Activated T-cell treated with anti-CD3 and anti-CD28 coated beads, Interleukin-2, amount 50 U/mL, for 24 hours (primary cell): ENCODE measurements around the gene FMNL2.
"Not testable (repeated sequence)": the region's sequence is repeated elsewhere in the genome, so short reads cannot be mapped to it uniquely, and the experiment has no call there.

ENCODE experiments used
- DNase-seq: peaks from one replicate; pipeline ENCODE4 v3.0.0-alpha.2; 2020
- H3K27ac Mint-ChIP-seq: 2 replicates; pipeline ENCODE4 v1.8.0; 2020; ENCODE audit warnings: mild to moderate bottlenecking, mixed read lengths
- H3K27me3 Mint-ChIP-seq: 2 replicates; pipeline ENCODE4 v1.8.0; 2020; ENCODE audit warnings: mixed read lengths
- H3K36me3 Mint-ChIP-seq: 2 replicates; pipeline ENCODE4 v1.8.0; 2020; ENCODE audit warnings: low read depth, mixed read lengths
- H3K4me1 Mint-ChIP-seq: 2 replicates; pipeline ENCODE4 v1.8.0; 2020; ENCODE audit warnings: low read depth, mixed read lengths
- H3K4me3 Mint-ChIP-seq: 2 replicates; pipeline ENCODE4 v1.8.0; 2020; ENCODE audit warnings: mild to moderate bottlenecking, moderate library complexity, mixed read lengths
- H3K9me3 Mint-ChIP-seq: 2 replicates; pipeline ENCODE4 v1.8.0; 2020; ENCODE audit warnings: mixed read lengths

FMNL2 gene

GRCh38 chr2:152509772-152510491 is 175.0 kb downstream of the FMNL2 start:
- no peaks in the 10 kb centered on the region for H3K9me3 Mint-ChIP-seq
- DNase-seq = no peak
- H3K27ac Mint-ChIP-seq = no peak overlapping the region
- H3K4me3 Mint-ChIP-seq = no peak overlapping the region
- peaks cover 4% of the 10 kb centered on the region for H3K4me1 Mint-ChIP-seq
- peaks cover 3% of the 10 kb centered on the region for H3K27me3 Mint-ChIP-seq
- no peaks in the 10 kb centered on the region for H3K36me3 Mint-ChIP-seq

- H3K36me3 Mint-ChIP-seq = no peaks in the 10 kb centered on the region
- H3K4me3 Mint-ChIP-seq = no peak overlapping the region
- peaks cover 3% of the 10 kb centered on the region for H3K27me3 Mint-ChIP-seq
- no peaks in the 10 kb centered on the region for H3K9me3 Mint-ChIP-seq
- H3K27ac Mint-ChIP-seq = no peak overlapping the region
- no peak for DNase-seq
- H3K4me1 Mint-ChIP-seq = peaks cover 4% of the 10 kb centered on the region
These were observed 175.6 kb downstream of the FMNL2 start for GRCh38 chr2:152510621-152511020.

- DNase-seq = no peak
- Mint-ChIP-seq H3K4me3 (no peak overlapping the region), H3K27ac (no peak overlapping the region), H3K4me1 (peaks cover under 1% of the 10 kb centered on the region), H3K9me3 (no peaks in the 10 kb centered on the region), H3K27me3 (peaks cover 3% of the 10 kb centered on the region), H3K36me3 (no peaks in the 10 kb centered on the region)
These were observed 177.0 kb downstream of the FMNL2 start for GRCh38 chr2:152511981-152512380.

- H3K4me1 Mint-ChIP-seq = no peaks in the 10 kb centered on the region
- H3K9me3 Mint-ChIP-seq = no peaks in the 10 kb centered on the region
- H3K4me3 Mint-ChIP-seq = no peak overlapping the region
- H3K36me3 Mint-ChIP-seq = no peaks in the 10 kb centered on the region
- no peak for DNase-seq
- no peak overlapping the region for H3K27ac Mint-ChIP-seq
- peaks cover 6% of the 10 kb centered on the region for H3K27me3 Mint-ChIP-seq
These were observed 178.1 kb downstream of the FMNL2 start for GRCh38 chr2:152513029-152513428.

GRCh38 chr2:152513681-152514080 is 178.7 kb downstream of the FMNL2 start:
- Mint-ChIP-seq H3K9me3 (no peaks in the 10 kb centered on the region), H3K27me3 (peaks cover 12% of the 10 kb centered on the region), H3K36me3 (no peaks in the 10 kb centered on the region), H3K4me3 (no peak overlapping the region), H3K27ac (no peak overlapping the region), H3K4me1 (no peaks in the 10 kb centered on the region)
- DNase-seq = no peak

GRCh38 chr2:152518034-152518433 is 183.1 kb downstream of the FMNL2 start:
- Mint-ChIP-seq H3K27me3 (peaks cover 15% of the 10 kb centered on the region), H3K27ac (no peak overlapping the region), H3K36me3 (no peaks in the 10 kb centered on the region), H3K4me3 (no peak overlapping the region), H3K9me3 (no peaks in the 10 kb centered on the region), H3K4me1 (no peaks in the 10 kb centered on the region)
- DNase-seq = no peak

GRCh38 chr2:152518641-152519580 is 183.9 kb downstream of the FMNL2 start:
- DNase-seq = no peak
- Mint-ChIP-seq H3K4me3 (no peak overlapping the region), H3K36me3 (no peaks in the 10 kb centered on the region), H3K9me3 (no peaks in the 10 kb centered on the region), H3K4me1 (no peaks in the 10 kb centered on the region), H3K27me3 (peaks cover 15% of the 10 kb centered on the region), H3K27ac (no peak overlapping the region)

GRCh38 chr2:152519581-152519952 is 184.6 kb downstream of the FMNL2 start:
- no peak overlapping the region for H3K4me3 Mint-ChIP-seq
- H3K36me3 Mint-ChIP-seq = no peaks in the 10 kb centered on the region
- no peak for DNase-seq
- peaks cover 15% of the 10 kb centered on the region for H3K27me3 Mint-ChIP-seq
- H3K4me1 Mint-ChIP-seq = no peaks in the 10 kb centered on the region
- H3K9me3 Mint-ChIP-seq = no peaks in the 10 kb centered on the region
- no peak overlapping the region for H3K27ac Mint-ChIP-seq

- Mint-ChIP-seq H3K36me3 (no peaks in the 10 kb centered on the region), H3K27me3 (peaks cover 15% of the 10 kb centered on the region), H3K27ac (no peak overlapping the region), H3K4me1 (no peaks in the 10 kb centered on the region), H3K9me3 (no peaks in the 10 kb centered on the region), H3K4me3 (no peak overlapping the region)
- no peak for DNase-seq
These were observed 185.8 kb downstream of the FMNL2 start for GRCh38 chr2:152520759-152521158.

- not testable (repeated sequence) for H3K9me3 Mint-ChIP-seq, H3K36me3 Mint-ChIP-seq, H3K4me1 Mint-ChIP-seq, H3K4me3 Mint-ChIP-seq, DNase-seq, H3K27ac Mint-ChIP-seq
- H3K27me3 Mint-ChIP-seq = peaks cover 12% of the 10 kb centered on the region
These were observed 187.5 kb downstream of the FMNL2 start for GRCh38 chr2:152522446-152522845.

GRCh38 chr2:152523091-152523490 is 188.1 kb downstream of the FMNL2 start:
- Mint-ChIP-seq H3K4me3 (no peak overlapping the region), H3K4me1 (no peaks in the 10 kb centered on the region), H3K27me3 (peaks cover 15% of the 10 kb centered on the region), H3K27ac (no peak overlapping the region), H3K36me3 (no peaks in the 10 kb centered on the region), H3K9me3 (no peaks in the 10 kb centered on the region)
- no peak for DNase-seq

GRCh38 chr2:152525277-152525838 is 190.4 kb downstream of the FMNL2 start:
- Mint-ChIP-seq H3K4me1 (no peaks in the 10 kb centered on the region), H3K9me3 (no peaks in the 10 kb centered on the region), H3K27me3 (peaks cover 4% of the 10 kb centered on the region), H3K27ac (no peak overlapping the region), H3K4me3 (no peak overlapping the region), H3K36me3 (no peaks in the 10 kb centered on the region)
- DNase-seq = no peak

GRCh38 chr2:152529420-152530115 is 194.6 kb downstream of the FMNL2 start:
- Mint-ChIP-seq H3K4me3 (no peak overlapping the region), H3K36me3 (no peaks in the 10 kb centered on the region), H3K9me3 (no peaks in the 10 kb centered on the region), H3K27ac (no peak overlapping the region), H3K27me3 (peaks cover 7% of the 10 kb centered on the region), H3K4me1 (no peaks in the 10 kb centered on the region)
- no peak for DNase-seq

- H3K36me3 Mint-ChIP-seq = no peaks in the 10 kb centered on the region
- no peak overlapping the region for H3K4me3 Mint-ChIP-seq
- no peak for DNase-seq
- no peaks in the 10 kb centered on the region for H3K4me1 Mint-ChIP-seq
- no peak overlapping the region for H3K27ac Mint-ChIP-seq
- H3K9me3 Mint-ChIP-seq = no peaks in the 10 kb centered on the region
- peaks cover 29% of the 10 kb centered on the region for H3K27me3 Mint-ChIP-seq
These were observed 197.3 kb downstream of the FMNL2 start for GRCh38 chr2:152532241-152532640.
